PC-9 (cell line): ENCODE measurements around the gene CEP290. TPM values are rescaled to one million over a fixed set of nuclear protein-coding genes. Genes with fewer than 3 reads are reported as not detected.

ENCODE experiments used
- BruUV-seq: library from RNA; stranded (reverse); fragments of 400-500 nt; replicated peaks from 2 replicates; lab custom pipeline; 2021; lab: Mats Ljungman, UMichigan
- CTCF ChIA-PET: fragments of 300-600 bp; sonication (Branson Sonifier 250); formaldehyde crosslinking; loops from one replicate; lab custom pipeline; 2022; ENCODE audit warnings: antibody characterized with exemption; lab: Charles Lee
- POLR2A ChIA-PET: fragments of 300-600 bp; sonication (Branson Sonifier 250); formaldehyde crosslinking; loops from one replicate; lab custom pipeline; 2022; ENCODE audit warnings: antibody characterized with exemption; ENCODE audit not compliant: unreplicated experiment; lab: Charles Lee
- DNase-seq, 2 experiments: peaks; one replicate each; pipeline versions ENCODE4 v3.0.0 to v3.0.0-alpha.2; 2015 to 2022; ENCODE audit warnings: mixed read lengths in 1 of 2
- H2AFZ ChIP-seq: fragments of 200-600 bp; sonication (generic); 2 replicates; pipeline ENCODE4 v1.8.1; 2017; ENCODE audit warnings: antibody characterized with exemption
- H3F3A ChIP-seq: fragments of 200-600 bp; sonication (generic); 2 replicates; pipeline ENCODE4 v1.8.1; 2017; ENCODE audit warnings: antibody characterized with exemption, mild to moderate bottlenecking, low read depth; ENCODE audit not compliant: insufficient read depth
- H3K27ac ChIP-seq: fragments of 200-600 bp; sonication (generic); 2 replicates; pipeline ENCODE4 v1.6.1; 2016; ENCODE audit warnings: mixed run types
- H3K27me3 ChIP-seq: fragments of 200-600 bp; sonication (generic); 2 replicates; pipeline ENCODE4 v1.6.1; 2016; ENCODE audit warnings: low read depth, mixed run types; ENCODE audit not compliant: insufficient read depth
- H3K36me3 ChIP-seq: fragments of 200-600 bp; sonication (generic); 2 replicates; pipeline ENCODE4 v1.6.1; 2016; ENCODE audit warnings: low read depth, mixed run types
- H3K4me1 ChIP-seq: fragments of 200-600 bp; sonication (generic); replicated peaks from 2 replicates; pipeline ENCODE4 v1.6.1; 2016; ENCODE audit warnings: mixed run types; ENCODE audit not compliant: insufficient read depth
- H3K4me2 ChIP-seq: fragments of 200-600 bp; sonication (generic); 2 replicates; pipeline ENCODE4 v1.6.1; 2017; ENCODE audit warnings: mixed run types
- H3K4me3 ChIP-seq: fragments of 200-600 bp; sonication (generic); 2 replicates; pipeline ENCODE4 v1.6.1; 2016; ENCODE audit warnings: mixed run types
- H3K79me2 ChIP-seq: fragments of 200-600 bp; sonication (generic); 2 replicates; pipeline ENCODE4 v1.6.1; 2017; ENCODE audit warnings: low read depth, mixed run types
- H3K9me2 ChIP-seq: fragments of 200-600 bp; sonication (generic); 2 replicates; pipeline ENCODE4 v1.8.1; 2017; ENCODE audit warnings: mild to moderate bottlenecking; ENCODE audit not compliant: insufficient read depth
- H3K9me3 ChIP-seq: fragments of 200-600 bp; sonication (generic); 2 replicates; pipeline ENCODE4 v1.8.1; 2016; ENCODE audit warnings: low read depth; ENCODE audit not compliant: insufficient read depth
- H4K20me1 ChIP-seq: fragments of 200-600 bp; sonication (generic); 2 replicates; pipeline ENCODE4 v1.8.1; 2017; ENCODE audit not compliant: insufficient read depth
- CTCF ChIP-seq: fragments of 200-600 bp; sonication (generic); conservative IDR thresholded peaks from 2 replicates; pipeline ENCODE4 v1.6.1; 2017; ENCODE audit warnings: mixed run types, antibody characterized with exemption, mild to moderate bottlenecking, moderate library complexity
- EZH2 ChIP-seq: fragments of 200-600 bp; sonication (generic); IDR thresholded peaks from 2 replicates; pipeline ENCODE4 v1.8.0; 2017; ENCODE audit warnings: antibody characterized with exemption, low read depth
- intact Hi-C: fragments of 100-400 bp; cut with micrococcal nuclease; formaldehyde crosslinking; loops from one replicate; pipeline ENCODE4 v1.10.0; 2022; ENCODE audit not compliant: unreplicated experiment
- total RNA-seq: library from RNA; stranded (reverse); gene quantifications from 2 replicates; pipeline ENCODE4 v1.2.3, GENCODE V29; 2021

The CEP290 gene
- total RNA-seq, 1 experiment from 2014 or later: 21.9 TPM

- no peak overlapping the region for H3K4me3 ChIP-seq
- DNase-seq: no peak
- TF ChIP-seq EZH2 (no peak), CTCF (no peak)
- no peaks in the 10 kb centered on the region for H3K4me1 ChIP-seq
- ChIA-PET POLR2A (no interaction called here), CTCF (no interaction called here)
- no peak overlapping the region for H3K4me2 ChIP-seq
- no peaks in the 10 kb centered on the region for H4K20me1 ChIP-seq
- no peaks in the 10 kb centered on the region for H3K79me2 ChIP-seq
- intact Hi-C loops: no loop called here
- no TSS peak for BruUV-seq
- H3F3A ChIP-seq: no peaks in the 10 kb centered on the region
- no peak overlapping the region for H2AFZ ChIP-seq
- H3K36me3 ChIP-seq: no peaks in the 10 kb centered on the region
- H3K27me3 ChIP-seq: no peaks in the 10 kb centered on the region
- no peak overlapping the region for H3K27ac ChIP-seq
- H3K9me3 ChIP-seq: no peaks in the 10 kb centered on the region
- H3K9me2 ChIP-seq: no peaks in the 10 kb centered on the region
Observed at GRCh38 chr12:88011755-88012154, 130.1 kb downstream of the CEP290 start.

- no peak for TF ChIP-seq CTCF
- no peak for TF ChIP-seq EZH2
- CTCF ChIA-PET: no interaction called here
- H3K4me2 ChIP-seq: no peak overlapping the region
- intact Hi-C loops: no loop called here
- H3K9me2 ChIP-seq: no peaks in the 10 kb centered on the region
- DNase-seq: no peak
- H3K79me2 ChIP-seq: no peaks in the 10 kb centered on the region
- no peaks in the 10 kb centered on the region for H3F3A ChIP-seq
- H3K36me3 ChIP-seq: no peaks in the 10 kb centered on the region
- POLR2A ChIA-PET: no interaction called here
- no TSS peak for BruUV-seq
- no peaks in the 10 kb centered on the region for H4K20me1 ChIP-seq
- H3K9me3 ChIP-seq: no peaks in the 10 kb centered on the region
- H3K27ac ChIP-seq: no peak overlapping the region
- no peak overlapping the region for H3K4me3 ChIP-seq
- no peak overlapping the region for H2AFZ ChIP-seq
- no peaks in the 10 kb centered on the region for H3K4me1 ChIP-seq
- H3K27me3 ChIP-seq: no peaks in the 10 kb centered on the region
Observed at GRCh38 chr12:88006351-88006750, 135.5 kb downstream of the CEP290 start.

GRCh38 chr12:88001327-88001726, 140.6 kb downstream of the CEP290 start:
- no peak overlapping the region for H2AFZ ChIP-seq
- no peak overlapping the region for H3K27ac ChIP-seq
- H3K27me3 ChIP-seq: no peaks in the 10 kb centered on the region
- H3K9me2 ChIP-seq: no peaks in the 10 kb centered on the region
- TF ChIP-seq EZH2 (no peak), CTCF (no peak)
- POLR2A ChIA-PET: no interaction called here
- H4K20me1 ChIP-seq: no peaks in the 10 kb centered on the region
- DNase-seq: no peak
- no peaks in the 10 kb centered on the region for H3K36me3 ChIP-seq
- intact Hi-C loops: no loop called here
- H3K4me3 ChIP-seq: no peak overlapping the region
- H3K9me3 ChIP-seq: no peaks in the 10 kb centered on the region
- H3K4me2 ChIP-seq: no peak overlapping the region
- H3K79me2 ChIP-seq: no peaks in the 10 kb centered on the region
- H3K4me1 ChIP-seq: no peaks in the 10 kb centered on the region
- CTCF ChIA-PET: no interaction called here
- H3F3A ChIP-seq: no peaks in the 10 kb centered on the region
- BruUV-seq: no TSS peak

Other genes with a start within 250 kb of the CEP290 start
- not detected in 2 replicates for gene C12orf50, start 112.7 kb downstream of the CEP290 start, total RNA-seq
- gene TMTC3, start 219 bp upstream of the CEP290 start, total RNA-seq: 23.3 and 26.4 TPM in 2 replicates